ENCODE results near the gene TRIM45.
"Not testable (repeated sequence)": the region's sequence is repeated elsewhere in the genome, so short reads cannot be mapped to it uniquely, and the experiment has no call there.

TRIM45 gene

DNA sequence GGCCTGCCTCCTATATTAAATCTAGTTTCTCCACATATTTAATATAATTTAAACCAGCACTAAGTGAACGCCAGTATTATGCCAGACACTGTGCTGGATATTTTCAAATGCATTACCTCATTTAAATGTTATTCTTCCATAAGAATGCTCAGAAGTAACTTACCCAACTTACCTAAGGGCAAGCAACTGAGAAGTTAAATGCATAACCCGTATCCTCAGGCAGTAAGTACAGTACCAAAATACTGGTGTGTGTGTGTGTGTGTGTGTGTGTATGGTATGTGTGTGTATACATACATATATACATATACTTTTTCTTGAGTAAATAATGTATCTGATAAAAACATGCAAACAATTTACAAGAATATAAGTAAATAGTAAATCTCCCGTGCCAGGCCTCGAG, 9.0 kb upstream of the TRIM45 start:
- DNase-seq (ENCODE audit: low read depth) = no peak

DNA sequence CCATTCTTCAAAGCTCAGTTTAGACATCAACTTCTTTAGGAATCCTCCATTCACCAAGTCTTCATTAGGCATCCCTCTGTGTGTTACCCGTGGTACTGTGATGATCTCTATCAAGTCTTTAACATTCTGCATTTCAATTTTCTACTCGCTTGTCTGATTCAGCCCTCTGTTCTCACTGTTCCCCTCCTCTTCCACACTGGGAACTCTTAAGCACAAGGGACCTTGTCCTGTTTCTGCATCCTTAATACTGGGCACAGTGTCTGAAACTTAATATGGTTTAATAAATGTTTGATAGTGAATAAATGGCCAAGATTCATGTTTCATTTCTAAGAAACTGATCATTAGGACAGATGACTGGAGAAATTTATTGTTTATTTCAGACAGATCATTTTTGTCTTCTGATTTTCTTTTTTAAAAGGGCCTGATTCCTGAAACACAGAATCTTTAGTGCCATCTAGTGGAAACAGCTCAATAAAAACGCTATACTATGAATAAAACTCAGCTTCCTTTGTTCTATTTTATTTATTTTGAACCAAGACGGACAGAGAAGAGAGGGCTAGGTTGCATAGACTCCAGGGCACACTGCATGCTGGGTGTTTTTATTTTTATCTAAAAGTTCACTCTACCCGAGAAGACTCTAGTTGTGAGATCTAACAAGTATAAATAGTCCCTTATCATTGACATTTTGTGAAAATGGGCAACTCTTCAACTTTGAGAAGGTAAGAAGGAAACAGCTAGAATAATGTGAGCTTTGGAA, 7.0 kb upstream of the TRIM45 start:
- no peak for DNase-seq (ENCODE audit: low read depth)

DNA sequence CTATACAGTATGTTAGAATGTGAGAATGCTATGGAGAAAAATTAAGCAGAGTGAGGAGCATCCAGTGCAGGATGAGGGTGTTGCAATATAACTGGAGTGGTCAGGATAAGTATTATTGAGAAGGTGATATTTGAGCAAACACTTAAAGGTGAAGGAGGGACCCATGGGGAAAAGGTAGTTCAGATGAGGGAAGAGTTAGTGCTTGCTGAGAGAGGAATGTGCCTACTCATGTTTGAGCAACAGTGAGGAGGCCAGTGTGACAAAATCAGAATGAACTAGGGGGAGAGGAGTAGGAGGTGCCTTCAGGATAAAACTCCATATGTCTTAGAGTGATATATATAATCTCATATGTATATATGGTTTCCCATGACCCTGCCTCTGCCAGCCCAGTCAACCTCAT, 6.2 kb upstream of the TRIM45 start:
- DNase-seq (ENCODE audit: low read depth) = no peak

DNA sequence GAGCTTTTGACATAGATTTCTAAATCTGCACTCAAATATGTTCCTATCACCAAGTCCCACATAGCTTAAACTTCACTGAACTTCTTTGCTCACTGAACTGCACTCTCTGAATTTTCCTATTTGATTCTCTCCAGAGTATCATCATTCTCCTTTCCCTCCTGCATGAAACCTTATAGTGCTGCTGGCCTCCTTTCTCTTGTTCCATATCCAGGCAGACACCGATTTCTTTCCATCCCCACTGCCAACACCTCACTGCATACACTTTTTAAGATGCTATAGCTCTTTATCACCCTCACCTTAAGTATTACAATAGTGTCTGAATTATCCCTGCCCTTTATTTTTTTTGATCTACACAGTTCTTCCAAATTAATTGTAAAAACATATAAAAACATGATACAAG, 3.1 kb upstream of the TRIM45 start:
- DNase-seq (ENCODE audit: low read depth) = no peak

DNA sequence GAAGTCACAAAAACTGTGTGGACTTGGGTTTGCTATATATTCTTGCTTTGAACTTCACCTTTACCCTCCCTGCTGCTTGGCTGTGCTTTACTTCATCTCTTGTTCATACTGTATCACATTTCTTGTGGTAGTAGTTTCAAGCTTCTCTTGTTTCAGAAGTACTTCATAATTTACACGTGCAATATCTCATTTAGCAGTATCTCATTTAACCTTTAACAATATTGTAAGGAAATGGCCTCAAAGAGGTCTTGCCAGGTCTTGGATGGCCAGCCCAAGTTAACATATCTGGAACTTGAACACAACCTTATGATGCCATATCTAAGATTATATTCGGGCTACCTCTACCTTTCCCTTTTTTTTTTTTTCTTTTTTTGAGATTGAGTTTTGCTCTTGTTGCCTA, 1.7 kb upstream of the TRIM45 start:
- no peak for DNase-seq (ENCODE audit: low read depth)

DNA sequence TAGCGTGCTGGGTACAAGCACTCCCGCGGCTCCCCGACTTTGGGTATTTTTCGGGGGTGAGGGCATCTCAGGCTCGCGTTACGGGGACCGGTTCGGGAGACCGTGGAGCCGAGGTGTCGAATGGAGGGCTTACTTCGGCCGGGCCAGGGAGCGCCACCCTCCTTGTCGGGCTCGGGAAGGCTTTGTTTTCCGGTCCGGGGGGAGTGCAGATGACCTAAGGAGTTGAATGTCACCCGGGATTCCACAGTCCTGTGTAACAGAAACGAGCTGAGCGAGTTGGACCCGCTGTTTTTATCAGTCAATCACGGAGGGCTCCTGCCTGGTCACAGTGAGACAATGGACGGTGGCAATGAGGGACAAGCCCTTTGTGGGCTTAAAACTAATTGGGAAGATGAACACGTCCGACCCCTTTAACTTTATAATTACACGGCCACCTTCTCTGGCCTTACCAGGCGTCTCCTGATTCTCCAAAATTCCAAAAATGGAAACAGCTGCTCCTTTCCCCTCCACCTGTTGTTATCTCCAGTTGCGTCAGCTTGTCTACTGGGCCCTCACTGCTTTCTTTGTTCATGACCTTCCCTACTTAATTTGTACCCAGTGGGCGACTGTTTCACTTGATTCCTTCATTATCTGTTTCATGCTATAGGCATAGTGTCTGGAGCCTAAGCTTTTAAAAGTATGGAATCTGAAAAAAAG, 929 bp upstream of the TRIM45 start:
- DNase-seq (ENCODE audit: low read depth) = no peak

DNA sequence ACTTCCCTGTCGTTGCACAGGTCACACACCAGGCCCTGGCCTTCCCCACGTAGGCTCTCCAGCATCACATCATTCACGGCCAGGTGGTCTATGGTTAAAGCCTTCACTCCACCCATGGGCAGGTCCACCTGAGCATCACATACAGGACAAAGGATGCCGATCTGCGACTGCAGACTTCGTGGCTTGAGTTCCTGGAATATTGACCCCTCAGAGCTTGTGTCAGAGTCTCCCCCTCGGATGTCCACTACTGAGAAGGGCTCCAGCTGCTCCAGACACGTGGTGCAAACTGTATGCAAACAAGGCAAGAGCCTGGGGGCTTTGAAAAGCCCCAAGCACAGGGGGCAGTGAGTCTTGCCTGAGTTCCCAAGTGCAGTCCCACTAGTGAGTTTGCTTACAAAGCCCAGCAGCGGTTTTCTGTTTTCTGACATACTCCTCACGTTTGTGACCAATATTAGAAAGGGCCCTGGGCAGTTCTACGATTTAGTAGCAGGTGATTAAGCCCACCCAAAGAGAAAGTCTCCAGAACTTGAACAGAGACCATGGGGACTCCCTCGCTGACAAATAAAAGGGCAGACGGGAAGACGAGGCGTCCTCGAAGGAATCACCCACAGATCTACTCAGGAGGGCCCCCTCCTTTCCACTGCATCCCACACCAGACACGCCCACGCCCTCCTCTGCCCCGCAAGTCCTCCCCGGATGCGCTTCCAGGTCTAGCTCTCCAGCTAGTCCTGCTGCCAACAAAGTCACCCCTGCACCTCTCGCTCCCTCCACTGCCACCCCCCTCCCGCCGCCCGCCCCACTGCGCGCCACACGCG, 568 bp downstream of the TRIM45 start:
- DNase-seq (ENCODE audit: low read depth) = no peak

DNA sequence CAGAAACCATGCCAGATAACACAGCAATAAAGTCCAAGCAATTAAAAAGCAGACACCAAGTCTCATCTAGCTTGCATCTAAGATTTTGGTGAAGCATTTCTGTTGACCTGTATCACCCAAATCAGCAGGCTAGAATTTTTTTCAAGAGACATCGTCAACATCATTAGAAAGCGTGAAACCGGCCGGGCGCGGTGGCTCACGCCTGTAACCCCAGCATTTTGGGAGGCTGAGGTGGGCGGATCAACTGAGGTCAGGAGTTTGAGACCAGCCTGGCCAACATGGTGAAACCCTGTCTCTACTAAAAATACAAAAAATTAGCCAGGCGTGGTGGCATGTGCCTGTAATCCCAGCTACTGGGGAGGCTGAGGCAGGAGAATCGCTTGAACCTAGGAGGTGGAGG, 2.4 kb downstream of the TRIM45 start:
- not testable (repeated sequence) for DNase-seq (ENCODE audit: low read depth)

DNA sequence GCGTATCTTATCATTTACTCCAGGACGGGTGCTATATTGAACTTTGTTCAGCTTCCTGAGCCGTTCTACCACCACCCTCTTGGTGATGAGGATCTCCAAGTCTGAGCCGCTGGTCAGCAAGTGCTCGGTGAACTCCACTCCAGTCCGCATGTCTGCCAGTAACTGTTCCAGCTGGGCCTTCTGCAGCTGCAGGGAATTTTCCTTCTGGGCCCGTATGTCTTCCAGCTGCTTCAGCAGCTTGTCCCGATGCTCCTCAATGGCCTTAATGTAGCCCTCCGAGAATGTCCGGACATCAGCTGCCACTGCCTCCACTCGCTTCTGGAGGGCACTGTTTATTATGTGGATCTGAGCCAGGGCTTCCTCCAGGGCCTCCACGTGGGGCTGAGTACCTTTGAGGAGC, 3.4 kb downstream of the TRIM45 start:
- no peak for DNase-seq (ENCODE audit: low read depth)

DNA sequence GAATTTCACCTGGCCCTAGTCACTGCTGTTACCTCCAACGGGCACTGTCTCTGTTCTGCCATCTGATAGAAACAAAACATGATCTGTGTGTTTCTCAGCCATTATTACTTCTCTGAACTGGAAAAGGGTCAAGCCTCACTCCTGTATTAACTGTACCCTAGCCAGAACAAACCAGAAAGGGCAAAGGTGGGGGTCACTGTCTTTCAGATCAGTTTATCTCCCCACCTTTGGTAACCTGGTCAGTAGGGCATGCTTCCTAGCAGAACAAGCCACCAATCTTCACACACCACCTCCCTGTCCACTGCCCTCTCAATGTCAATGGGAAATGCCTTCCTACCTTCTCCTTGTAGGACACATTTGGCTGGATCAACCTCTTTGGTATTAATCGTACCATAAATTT, 3.9 kb downstream of the TRIM45 start:
- DNase-seq (ENCODE audit: low read depth) = no peak

DNA sequence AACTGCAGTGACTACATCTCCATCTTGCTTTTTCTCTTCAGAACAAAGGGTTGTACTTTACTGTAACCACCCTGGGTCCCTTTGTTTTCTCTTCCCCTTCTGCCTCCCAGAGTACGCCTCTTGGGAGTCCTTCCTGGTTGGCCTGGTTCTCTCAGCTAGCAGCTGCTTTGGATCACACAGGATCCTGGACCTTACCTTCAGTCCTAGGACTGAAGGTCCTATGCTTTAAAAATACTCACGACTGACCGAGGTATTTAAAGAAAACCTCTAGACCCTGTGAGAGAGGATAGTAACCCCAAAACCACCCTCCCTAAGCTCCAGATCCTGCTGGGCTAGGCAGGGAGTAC, 4.8 kb downstream of the TRIM45 start:
- no peak for DNase-seq (ENCODE audit: low read depth)

DNA sequence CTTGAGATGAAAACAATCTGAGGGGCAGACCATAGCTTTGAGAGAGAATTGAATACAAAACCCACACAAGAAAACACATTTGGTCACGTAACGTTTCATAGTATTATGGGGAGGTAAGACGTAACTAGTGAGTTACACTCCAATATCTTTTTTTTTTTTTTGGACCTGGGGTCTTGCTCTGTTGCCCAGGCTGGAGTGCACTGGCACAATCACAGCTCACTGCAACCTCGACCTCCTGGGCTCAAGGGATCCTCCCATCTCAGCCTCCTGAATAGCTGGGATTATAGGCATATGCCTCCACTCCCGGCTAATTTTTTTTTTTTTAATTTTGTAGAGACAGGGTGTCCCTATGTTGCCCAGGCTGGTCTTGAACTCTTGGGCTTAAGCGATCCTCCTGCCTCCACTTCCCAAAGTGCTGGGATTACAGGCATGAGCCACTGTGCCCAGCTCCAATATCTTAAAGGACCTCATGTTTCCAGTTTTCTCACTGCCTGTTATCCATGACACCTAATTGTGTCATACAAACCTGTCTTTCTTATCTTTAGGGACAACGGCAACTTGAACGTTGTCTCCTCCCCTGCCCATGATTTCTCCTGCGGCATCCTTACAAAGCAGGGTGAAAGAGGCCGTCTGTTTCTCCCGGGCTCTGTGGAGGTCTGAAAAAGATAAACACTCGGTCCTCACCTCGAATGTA, 5.3 kb downstream of the TRIM45 start:
- no peak for DNase-seq (ENCODE audit: low read depth)

DNA sequence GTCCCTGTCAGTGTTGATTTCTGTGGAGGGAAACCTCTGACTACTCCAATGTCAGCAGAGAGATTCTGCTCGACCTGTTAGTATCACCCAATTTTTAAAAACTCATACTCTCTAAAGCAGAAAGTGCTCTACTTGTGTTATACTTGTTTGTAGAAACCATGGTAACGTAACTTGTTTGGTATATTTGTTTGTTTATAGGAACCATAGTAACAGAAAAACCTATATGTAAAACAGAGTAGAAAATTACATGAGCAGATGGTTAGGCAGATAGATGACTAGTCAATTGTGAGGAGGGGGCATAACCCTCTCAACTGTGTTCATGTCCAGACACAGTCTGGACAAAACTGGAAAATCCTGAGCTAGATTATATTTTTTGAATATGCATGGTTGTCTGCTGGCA, 6.7 kb downstream of the TRIM45 start:
- no peak for DNase-seq (ENCODE audit: low read depth)

DNA sequence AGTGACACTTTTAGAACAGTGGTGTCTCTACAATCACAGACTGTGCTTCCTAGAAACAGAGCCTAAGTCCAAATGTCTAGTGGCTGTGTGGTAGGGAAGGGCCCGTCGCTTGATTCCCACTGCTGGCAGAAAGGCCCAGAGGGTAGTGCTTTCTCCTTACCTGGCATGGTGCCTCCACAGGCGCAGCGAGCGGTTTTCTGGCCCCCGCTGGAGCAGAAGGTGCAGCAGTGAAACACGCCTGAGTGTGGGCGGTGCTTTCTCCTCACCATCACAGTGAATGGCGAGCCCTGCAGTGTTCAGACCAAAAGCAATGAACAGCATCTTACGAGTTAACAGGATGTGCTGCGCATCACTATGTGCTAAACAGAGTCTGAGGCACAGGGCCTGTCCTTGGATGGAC, 8.3 kb downstream of the TRIM45 start:
- DNase-seq (ENCODE audit: low read depth) = no peak

DNA sequence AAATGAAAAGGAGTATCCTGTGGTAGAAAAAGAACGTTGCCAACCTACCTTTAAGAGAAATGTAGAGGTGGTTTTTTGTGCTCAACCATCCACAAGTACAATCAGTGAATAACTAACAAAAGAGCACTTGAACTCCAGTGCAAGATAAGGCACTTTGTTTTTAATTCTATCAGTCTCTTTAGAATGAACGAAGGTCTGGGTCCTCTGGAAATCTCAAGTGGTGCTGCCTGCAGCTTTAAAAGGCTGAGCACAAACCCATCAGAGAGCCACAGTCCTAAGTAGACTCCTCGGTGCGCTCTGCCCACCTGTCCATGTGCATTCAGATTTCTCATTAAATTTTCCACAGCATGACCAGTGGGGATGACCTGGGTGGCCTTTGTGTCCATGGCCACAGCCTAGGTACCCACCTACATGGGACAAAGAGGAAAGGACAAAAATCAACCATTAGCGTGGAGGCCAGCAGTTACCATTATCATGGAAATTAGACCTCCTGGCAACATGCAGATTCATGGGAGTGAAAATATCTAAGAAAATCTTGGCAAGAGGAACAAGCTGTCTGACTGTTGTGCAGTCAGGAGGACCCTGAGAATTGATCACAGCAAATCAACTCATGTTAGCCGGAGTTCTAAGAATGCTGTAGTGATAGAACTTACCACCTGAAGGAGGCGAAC, 9.4 kb downstream of the TRIM45 start:
- no peak for DNase-seq (ENCODE audit: low read depth)

DNA sequence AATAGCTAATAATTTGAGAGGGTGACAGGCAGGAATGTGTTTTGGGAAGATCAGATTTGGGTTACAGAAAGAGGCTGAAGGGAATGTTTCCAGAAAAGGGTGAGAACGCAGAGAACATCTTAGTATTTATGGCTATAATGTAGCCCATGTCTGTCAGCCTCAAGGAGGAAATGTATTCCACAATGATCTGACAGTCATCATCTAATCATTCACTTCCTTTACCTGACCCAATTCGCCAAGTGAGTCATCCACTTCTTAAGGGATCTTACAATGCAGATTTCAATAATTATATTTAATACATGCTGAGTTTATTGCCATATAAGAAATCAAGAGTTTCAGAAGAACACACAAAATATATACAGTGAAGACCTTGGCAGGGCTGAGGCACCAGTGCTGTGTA, 10.8 kb downstream of the TRIM45 start:
- DNase-seq (ENCODE audit: low read depth) = no peak

DNA sequence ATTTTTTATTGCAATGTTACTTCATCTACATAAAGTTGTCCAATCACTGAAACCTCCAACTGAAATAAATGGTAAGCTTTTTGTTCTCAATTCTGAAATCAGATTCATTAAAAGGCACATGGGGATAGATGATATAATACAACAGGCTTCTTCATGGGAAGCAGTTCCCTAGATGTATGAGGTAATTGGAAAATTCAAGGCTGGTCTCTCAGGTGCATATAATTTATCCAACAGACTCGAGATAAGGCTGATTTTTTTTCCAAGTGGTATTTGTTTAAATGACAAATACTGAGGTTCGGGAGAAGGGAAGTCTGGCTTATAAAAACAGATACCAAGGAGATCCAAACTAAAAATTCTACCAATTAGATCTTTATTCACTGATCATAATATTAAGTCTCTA, 14.2 kb downstream of the TRIM45 start:
- DNase-seq (ENCODE audit: low read depth) = no peak

DNA sequence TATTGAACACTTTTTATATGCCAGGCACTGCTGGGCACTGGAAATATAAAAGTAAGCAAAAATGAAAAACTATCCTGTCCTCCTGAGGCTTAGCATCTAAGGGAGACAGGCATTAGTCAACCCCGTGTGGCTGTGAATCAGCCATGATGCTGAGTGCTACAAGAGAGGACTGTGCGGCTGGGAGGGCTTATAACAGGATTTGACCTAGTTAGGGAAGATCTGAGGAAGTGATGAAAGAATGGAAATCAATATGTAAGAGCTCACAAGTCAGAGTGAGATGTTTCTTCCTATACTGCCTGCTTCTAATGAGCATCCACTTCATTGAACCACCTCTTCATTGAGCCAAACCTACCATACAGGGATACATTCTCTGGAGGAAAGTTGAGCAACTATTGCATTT, 15.1 kb downstream of the TRIM45 start:
- no peak for DNase-seq (ENCODE audit: low read depth)

DNA sequence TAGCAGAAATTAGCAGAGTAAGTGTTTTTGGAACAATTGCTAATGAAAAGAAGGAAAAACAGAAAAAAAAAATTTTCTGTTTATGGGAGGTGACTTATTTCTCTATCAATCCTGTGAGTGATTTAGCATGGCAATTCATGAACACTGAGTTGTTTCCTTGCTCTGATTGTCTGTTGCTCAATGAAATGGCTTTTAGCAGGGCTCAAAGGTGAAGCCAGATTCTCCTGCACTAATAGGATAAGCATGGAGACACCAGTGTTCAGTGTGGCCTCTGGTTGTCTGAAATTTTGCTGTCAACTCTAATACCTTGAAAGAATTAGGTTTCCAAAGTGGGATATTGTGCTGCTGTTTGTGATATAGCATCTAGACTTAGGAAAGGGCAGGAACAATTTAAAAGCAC, 15.8 kb downstream of the TRIM45 start:
- DNase-seq (ENCODE audit: low read depth) = no peak

DNA sequence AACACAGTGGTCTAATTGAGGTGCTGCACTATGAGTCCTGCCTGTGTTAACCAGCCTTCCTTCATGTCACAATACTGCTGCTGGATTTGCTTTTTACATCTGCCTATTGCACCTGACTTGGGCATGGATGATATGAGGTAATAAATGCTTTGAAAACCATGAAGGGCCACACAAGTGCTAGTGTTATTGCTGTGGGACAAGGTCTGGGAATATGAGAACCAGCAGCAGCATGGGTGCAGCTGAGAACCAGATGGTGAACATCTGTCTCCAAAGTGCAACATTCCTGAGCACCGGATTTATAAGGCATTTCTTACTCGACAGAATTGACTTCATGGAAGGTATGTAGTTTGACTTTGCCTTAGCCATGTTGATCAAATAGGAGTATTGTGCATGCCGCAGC, 16.6 kb downstream of the TRIM45 start:
- no peak for DNase-seq (ENCODE audit: low read depth)

DNA sequence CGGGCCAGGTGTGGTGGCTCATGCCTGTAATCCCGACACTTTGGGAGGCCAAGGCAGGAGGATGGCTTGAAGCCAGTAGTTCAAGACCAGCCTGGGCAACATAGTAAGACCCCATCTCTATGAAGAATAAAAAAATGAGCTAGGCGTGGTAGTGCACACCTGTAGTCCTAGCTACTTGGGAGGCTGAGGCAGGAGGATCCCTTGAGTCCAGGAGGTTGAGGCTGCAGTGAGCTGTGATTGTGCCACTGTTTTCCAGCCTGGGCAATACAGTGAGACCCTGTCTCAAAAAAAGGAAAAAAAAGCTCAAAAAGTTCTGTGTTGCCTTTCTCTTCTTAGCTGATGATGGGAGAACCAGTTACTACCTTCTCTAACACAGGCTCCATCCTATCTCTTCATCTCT, 19.7 kb downstream of the TRIM45 start:
- not testable (repeated sequence) for DNase-seq (ENCODE audit: low read depth)

DNA sequence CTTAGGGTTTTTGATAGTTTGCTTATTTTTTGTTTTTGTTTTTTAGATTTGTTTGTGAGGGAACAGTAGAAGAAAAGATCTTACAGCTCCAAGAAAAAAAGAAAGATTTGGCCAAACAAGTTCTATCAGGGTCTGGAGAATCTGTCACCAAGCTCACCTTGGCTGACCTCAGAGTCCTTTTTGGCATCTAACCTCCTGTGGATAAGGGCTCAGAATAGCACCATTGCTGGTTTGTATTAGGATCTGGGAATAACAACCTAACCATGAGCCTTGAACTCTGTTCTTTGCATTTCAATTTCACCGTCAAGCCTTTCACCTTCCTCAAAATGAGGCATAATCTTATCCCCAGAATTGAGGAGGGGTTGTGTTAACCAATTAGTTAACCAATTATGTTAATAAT, 20.2 kb downstream of the TRIM45 start:
- no peak for DNase-seq (ENCODE audit: low read depth)

Data from stimulated activated CD8-positive, alpha-beta memory T cell treated with anti-CD3 and anti-CD28 coated beads, Interleukin-12 subunit alpha, Interleukin-12 subunit beta, amount 100 ng/mL, for 4 hours (primary cell).